Breast epithelium (tissue), 4 donors: ENCODE data around the gene TMEM151B. TPM values are rescaled to one million over a fixed set of nuclear protein-coding genes. Genes with fewer than 3 reads are reported as not detected.
A peak's percentile ranks its signal among the peaks of the same experiment; 100 is the strongest.
"Not testable (repeated sequence)": the region's sequence is repeated elsewhere in the genome, so short reads cannot be mapped to it uniquely, and the experiment has no call there.

Source experiments
- DNase-seq, 2 donors: peaks; one replicate each; pipeline ENCODE4 v3.0.0-alpha.2; 2019; ENCODE audit warnings: low spot score in 2 of 2
- H3K27ac ChIP-seq, 2 donors: fragments of 200-600 bp; sonication (generic) in 1 of 2; one replicate each; pipeline ENCODE4 v1.5.1; 2016 to 2019; ENCODE audit warnings: mild to moderate bottlenecking in 1 of 2
- H3K27me3 ChIP-seq, 2 donors: fragments of 200-600 bp; sonication (generic) in 1 of 2; one replicate each; pipeline versions ENCODE4 v1.5.1 to v1.6.0; 2017 to 2019; ENCODE audit warnings: control low read depth in 1 of 2, mild to moderate bottlenecking in 1 of 2
- H3K36me3 ChIP-seq: fragments of 200-600 bp; one replicate; pipeline ENCODE4 v1.5.1; 2019
- H3K4me1 ChIP-seq, 2 donors: fragments of 200-600 bp; sonication (generic); one replicate each; pipeline ENCODE4 v1.5.1; 2016 to 2019; ENCODE audit warnings: control low read depth in 1 of 2
- H3K4me3 ChIP-seq, 3 donors: fragments of 200-600 bp; sonication (generic); 1 replicate in 2 of 3; 2 replicates in 1 of 3; pipeline ENCODE4 v1.5.1; 2016 to 2019; ENCODE audit warnings: mild to moderate bottlenecking in 3 of 3, moderate library complexity in 2 of 3
- H3K9me3 ChIP-seq, 2 donors: fragments of 200-600 bp; sonication (generic) in 1 of 2; one replicate each; pipeline ENCODE4 v1.5.1; 2016 to 2019; ENCODE audit warnings: control low read depth in 1 of 2
- CTCF ChIP-seq, 3 donors: fragments of 450-650 bp; IDR thresholded peaks; one replicate each; pipeline ENCODE4 v1.5.1; 2016 to 2017; ENCODE audit warnings: antibody characterized with exemption in 3 of 3, mild to moderate bottlenecking in 3 of 3, moderate library complexity in 3 of 3
- POLR2A ChIP-seq: fragments of 450-650 bp; IDR thresholded peaks from one replicate; pipeline ENCODE4 v1.6.1; 2016; ENCODE audit warnings: antibody characterized with exemption, mild to moderate bottlenecking, moderate library complexity
- POLR2AphosphoS5 ChIP-seq, 3 donors: sonication (generic); formaldehyde crosslinking; IDR thresholded peaks; one replicate each; pipeline ENCODE4 v1.6.1; 2017; ENCODE audit warnings: antibody characterized with exemption in 3 of 3
- intact Hi-C: fragments of 100-400 bp; cut with DNase I; formaldehyde crosslinking; loops from one replicate; pipeline ENCODE4 v1.15.1; 2023; ENCODE audit warnings: low total_unique reads
- total RNA-seq, 3 donors: library from RNA; depleted of rRNA; stranded (reverse); fragments of >200 nt; gene quantifications; one replicate each; pipeline ENCODE4 v1.1.0, GENCODE V29; 2016

Gene TMEM151B
- total RNA-seq, 3 donors from 2014 or later = 0.15 TPM; not detected in 2

DNA sequence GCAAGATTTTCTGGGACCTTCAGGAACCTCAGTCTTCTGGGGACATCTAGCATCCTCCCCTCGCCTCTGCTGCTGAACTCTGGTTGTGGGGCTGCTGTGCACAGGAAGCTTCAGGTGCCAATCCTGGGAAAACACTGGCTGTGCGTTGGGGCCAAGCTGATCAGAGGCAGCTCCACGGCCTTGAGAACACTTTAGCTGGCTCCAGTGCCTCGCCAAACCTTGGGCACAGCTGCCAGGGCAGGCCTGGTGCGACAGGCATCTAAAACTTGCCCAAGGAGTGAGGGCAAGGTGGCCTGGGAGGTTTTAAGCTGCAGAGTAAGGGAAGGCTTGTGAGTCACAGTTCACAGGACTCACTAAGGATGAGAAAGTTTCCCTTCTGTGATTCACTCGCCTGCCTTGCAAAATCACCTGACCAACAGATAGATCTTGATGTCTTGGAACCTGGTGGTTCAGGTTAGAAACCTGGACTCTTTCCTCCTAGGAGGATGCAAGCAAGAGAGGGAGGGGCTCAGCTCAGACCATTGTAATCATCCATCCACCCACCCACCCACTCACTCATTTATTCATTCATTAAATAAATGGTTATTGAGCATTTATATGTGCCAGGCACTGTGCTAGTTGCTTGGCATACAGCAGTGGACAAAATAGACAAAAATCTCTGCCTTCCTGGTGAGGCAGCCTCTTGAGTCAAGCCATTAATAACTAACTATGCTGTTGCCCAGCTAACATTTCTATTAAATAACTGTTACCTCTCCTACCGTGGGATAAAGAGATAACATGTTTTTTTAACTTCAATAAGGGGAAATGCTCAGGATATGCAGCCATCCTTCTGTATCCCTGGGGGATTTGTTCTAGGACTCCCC lies 69.7 kb downstream of the TMEM151B start:
- no peak for TF ChIP-seq POLR2A
- no peak for TF ChIP-seq POLR2AphosphoS5 (IDR thresholded peaks at IDR 0.05)
- TF ChIP-seq CTCF (IDR thresholded peaks at IDR 0.05) = no peak
- no peak for DNase-seq
- Histone ChIP-seq H3K27me3 (peaks cover 0 to 12% of the 10 kb centered on the region in 2 donors), H3K27ac (no peak overlapping the region), H3K4me1 (no peaks in the 10 kb centered on the region), H3K36me3 (no peaks in the 10 kb centered on the region), H3K4me3 (no peak overlapping the region), H3K9me3 (no peaks in the 10 kb centered on the region)
- intact Hi-C loops = loop anchor here (10.0 kb wide), 1 partner anchor 745 kb away; no protein-coding TSS in a partner anchor

DNA sequence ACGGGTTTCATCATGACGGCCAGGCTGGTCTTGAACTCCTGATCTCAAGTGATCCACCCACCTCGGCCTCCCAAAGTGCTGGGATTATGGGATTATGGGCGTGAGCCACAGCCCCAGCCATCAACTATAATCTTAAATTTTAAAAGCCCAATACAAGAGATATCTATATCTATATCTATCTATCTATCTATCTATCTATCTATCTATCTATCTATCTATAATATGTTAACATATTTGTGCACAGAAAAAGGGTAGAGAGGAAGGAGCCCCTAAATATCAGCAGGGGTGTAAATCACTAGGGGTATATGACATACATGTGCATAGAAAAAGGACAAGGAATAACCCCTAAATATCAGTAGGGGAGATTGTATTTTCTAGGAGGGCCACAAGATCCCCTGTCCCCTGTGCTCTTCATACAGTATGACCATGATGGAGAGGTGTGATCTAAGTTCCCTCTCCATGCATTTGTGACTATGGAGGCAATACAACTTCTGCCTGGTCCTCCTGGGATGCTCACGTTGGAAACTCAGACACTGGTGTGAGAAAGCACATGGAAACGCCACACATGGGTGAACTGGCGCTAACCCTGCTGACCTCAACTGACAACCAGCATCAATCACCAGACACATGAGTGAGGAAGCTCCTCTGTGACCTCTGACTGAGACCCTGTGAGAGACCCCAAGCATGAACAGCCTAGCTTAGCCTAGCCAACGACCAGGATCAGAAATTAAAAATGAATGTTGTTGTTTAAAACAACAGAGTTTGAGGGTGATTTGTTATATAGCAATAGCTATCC lies 71.0 kb downstream of the TMEM151B start:
- Histone ChIP-seq H3K9me3 (no peaks in the 10 kb centered on the region), H3K27me3 (peaks cover 0 to 14% of the 10 kb centered on the region in 2 donors), H3K4me1 (no peaks in the 10 kb centered on the region), H3K4me3 (no peak overlapping the region), H3K27ac (no peak overlapping the region), H3K36me3 (no peaks in the 10 kb centered on the region)
- TF ChIP-seq POLR2AphosphoS5 (IDR thresholded peaks at IDR 0.05) = no peak
- no peak for TF ChIP-seq POLR2A
- no peak for TF ChIP-seq CTCF (IDR thresholded peaks at IDR 0.05)
- no peak for DNase-seq
- intact Hi-C loops = loop anchor here (10.0 kb wide), 1 partner anchor 746 kb away; no protein-coding TSS in a partner anchor

DNA sequence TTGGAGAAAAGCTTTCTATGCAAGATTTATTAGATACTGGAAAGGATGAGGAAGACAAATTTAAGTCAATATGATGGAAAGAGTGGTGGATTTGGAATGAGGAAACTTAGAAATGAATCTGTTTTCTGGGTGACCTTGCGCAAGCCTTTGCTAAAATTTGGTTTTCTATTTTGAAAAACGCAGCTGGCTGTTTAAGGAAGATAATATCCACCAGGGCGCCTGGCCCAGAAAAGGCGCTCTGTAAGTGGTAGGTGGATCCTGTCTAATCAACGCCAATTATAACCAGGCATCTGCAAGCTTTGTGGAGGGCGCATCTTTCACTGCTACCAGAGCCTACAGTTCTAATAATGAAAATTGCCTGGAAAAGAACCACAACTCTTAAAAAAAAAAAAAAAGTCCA lies 71.8 kb downstream of the TMEM151B start:
- Histone ChIP-seq H3K27me3 (peaks cover 0 to 14% of the 10 kb centered on the region in 2 donors), H3K9me3 (no peaks in the 10 kb centered on the region), H3K4me1 (no peaks in the 10 kb centered on the region), H3K4me3 (peak overlapping the region; percentile 20 to 55 (median 34)), H3K27ac (no peak overlapping the region), H3K36me3 (no peaks in the 10 kb centered on the region)
- intact Hi-C loops = loop anchor here (10.0 kb wide), 1 partner anchor 747 kb away; no protein-coding TSS in a partner anchor
- DNase-seq = no peak
- TF ChIP-seq CTCF (IDR thresholded peaks at IDR 0.05) (no peak), POLR2AphosphoS5 (IDR thresholded peaks at IDR 0.05) (no peak)

DNA sequence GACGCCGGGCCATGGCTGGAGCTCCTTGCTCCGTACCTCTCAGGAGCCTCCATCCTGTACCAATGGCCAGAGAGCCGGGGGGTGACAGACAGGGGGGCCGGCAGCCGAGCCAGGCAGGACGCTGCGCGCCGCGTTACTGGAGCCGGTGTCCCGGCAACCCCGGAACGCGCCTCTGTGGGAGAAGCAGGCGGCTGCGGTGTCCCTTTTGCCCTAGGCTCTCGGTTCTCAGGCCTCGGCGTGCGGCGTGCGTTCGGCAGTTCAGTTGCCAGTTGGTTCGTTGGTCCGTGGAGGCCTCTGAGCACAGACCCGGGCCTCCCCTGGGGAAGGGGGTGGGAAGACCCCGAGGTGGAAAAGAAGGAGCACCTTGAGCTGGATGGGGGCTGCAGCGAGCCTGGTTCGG lies 72.2 kb downstream of the TMEM151B start, which contains the start of gene SPATS1:
Gene SPATS1, plus strand, starts transcription at position 162 of the 400 bp plus-strand sequence. CDS start 446 bp downstream, outside the sequence.
- no peak within 1 kb of the TSS for H3K27ac ChIP-seq
- H3K9me3 ChIP-seq = no peaks in the 10 kb centered on the region
- DNase-seq = no peak
- H3K27me3 ChIP-seq = peaks cover 0 to 14% of the 10 kb centered on the region in 2 donors
- no peaks in the 10 kb centered on the region for H3K4me1 ChIP-seq
- peak within 1 kb of the TSS; percentile 20 to 55 (median 34) for H3K4me3 ChIP-seq
- intact Hi-C loops = loop anchor here (10.0 kb wide), 1 partner anchor 748 kb away; no protein-coding TSS in a partner anchor
- no peak for TF ChIP-seq CTCF (IDR thresholded peaks at IDR 0.05)
- TF ChIP-seq POLR2AphosphoS5 (IDR thresholded peaks at IDR 0.05) = no peak
- TF ChIP-seq POLR2A = no peak
- no peaks in the 10 kb centered on the region for H3K36me3 ChIP-seq

DNA sequence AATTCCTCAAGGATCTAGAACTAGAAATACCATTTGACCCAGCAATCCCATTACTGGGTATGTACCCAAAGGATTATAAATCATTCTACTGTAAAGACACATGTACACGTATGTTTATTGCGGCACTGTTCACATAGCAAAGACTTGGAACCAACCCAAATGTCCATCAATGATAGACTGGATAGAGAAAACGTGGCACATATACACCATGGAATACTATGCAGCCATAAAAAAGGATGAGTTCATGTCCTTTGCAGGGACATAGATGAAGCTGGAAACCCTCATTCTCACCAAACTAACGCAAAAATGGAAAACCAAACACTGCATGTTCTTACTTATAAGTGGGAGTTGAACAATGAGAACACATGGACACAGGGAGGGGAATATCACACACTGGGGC lies 76.6 kb downstream of the TMEM151B start:
- intact Hi-C loops = loop anchor here (2.0 to 10.0 kb wide), 2 partner anchors 76 to 752 kb away; partner anchors contain the start of gene TMEM151B
- H3K9me3 ChIP-seq, DNase-seq, H3K4me1 ChIP-seq, H3K27ac ChIP-seq, H3K4me3 ChIP-seq, H3K27me3 ChIP-seq, H3K36me3 ChIP-seq: not testable (repeated sequence)
